OCI-LY1 (cell line): Measurements from ENCODE around the gene STXBP3.

Experiments used
- H2AFZ ChIP-seq: fragments of 200-600 bp; sonication (generic), shearing (Covaris generic); 2 replicates; pipeline ENCODE4 v1.6.0; 2014; ENCODE audit warnings: antibody characterized with exemption, mild to moderate bottlenecking, low read length
- H3F3A ChIP-seq: fragments of 200-600 bp; sonication (generic), shearing (Covaris generic); 2 replicates; pipeline ENCODE4 v1.6.0; 2014; ENCODE audit warnings: mild to moderate bottlenecking, antibody characterized with exemption, low read length, moderate library complexity; ENCODE audit not compliant: insufficient read depth
- H3K27ac ChIP-seq: fragments of 200-600 bp; sonication (generic); 2 replicates; pipeline ENCODE4 v1.5.1; 2014; ENCODE audit warnings: low read length, mixed run types, mild to moderate bottlenecking, low read depth; ENCODE audit not compliant: poor library complexity, severe bottlenecking
- H3K27me3 ChIP-seq: fragments of 200-600 bp; sonication (generic); 2 replicates; pipeline ENCODE4 v1.6.0; 2014; ENCODE audit warnings: antibody characterized with exemption, mild to moderate bottlenecking, low read length, moderate library complexity; ENCODE audit not compliant: insufficient read depth
- H3K36me3 ChIP-seq: fragments of 200-600 bp; sonication (generic); 2 replicates; pipeline ENCODE4 v1.6.1; 2014; ENCODE audit warnings: mild to moderate bottlenecking, antibody characterized with exemption, low read length, moderate library complexity, mixed read lengths; ENCODE audit not compliant: insufficient read depth
- H3K4me1 ChIP-seq: fragments of 200-600 bp; sonication (generic); 2 replicates; pipeline ENCODE4 v1.5.1; 2014; ENCODE audit warnings: mild to moderate bottlenecking, low read length, moderate library complexity; ENCODE audit not compliant: insufficient read depth, severe bottlenecking
- H3K4me2 ChIP-seq: fragments of 200-600 bp; sonication (generic), shearing (Covaris generic); 2 replicates; pipeline ENCODE4 v1.6.1; 2014; ENCODE audit warnings: low read length
- H3K4me3 ChIP-seq: fragments of 200-600 bp; sonication (generic); 2 replicates; pipeline ENCODE4 v1.5.1; 2014; ENCODE audit warnings: low read length, low read depth, mild to moderate bottlenecking, mixed read lengths; ENCODE audit not compliant: poor library complexity, severe bottlenecking
- H3K79me2 ChIP-seq: fragments of 200-600 bp; shearing (Covaris generic); 2 replicates; pipeline ENCODE4 v1.6.1; 2016; ENCODE audit warnings: mixed run types, low read length, mixed read lengths; ENCODE audit not compliant: insufficient read depth
- H3K9ac ChIP-seq: fragments of 200-600 bp; sonication (generic), shearing (Covaris generic); 2 replicates; pipeline ENCODE4 v1.6.1; 2014; ENCODE audit warnings: mild to moderate bottlenecking, low read length, mixed read lengths
- H3K9me2 ChIP-seq: fragments of 200-600 bp; sonication (generic), shearing (Covaris generic); 2 replicates; pipeline ENCODE4 v1.6.1; 2014; ENCODE audit warnings: low read depth, mild to moderate bottlenecking, low read length, mixed read lengths
- H3K9me3 ChIP-seq: fragments of 200-600 bp; shearing (Covaris generic); 2 replicates; pipeline ENCODE4 v1.6.1; 2014; ENCODE audit warnings: low read length, mixed read lengths
- H4K20me1 ChIP-seq: fragments of 200-600 bp; sonication (generic), shearing (Covaris generic); 2 replicates; pipeline ENCODE4 v1.6.0; 2016; ENCODE audit warnings: mild to moderate bottlenecking, low read length; ENCODE audit not compliant: insufficient read depth
- EZH2 ChIP-seq: fragments of 200-600 bp; sonication (generic), shearing (Covaris generic); IDR thresholded peaks from 2 replicates; pipeline ENCODE4 v1.8.0; 2017; ENCODE audit warnings: borderline replicate concordance, mixed run types, mild to moderate bottlenecking, antibody characterized with exemption, low read length, moderate library complexity, mixed read lengths
- TF ChIP-seq, protein P1 (sequence below): fragments of 200-600 bp; sonication (generic), shearing (Covaris generic); IDR thresholded peaks from 2 replicates; pipeline ENCODE4 v1.5.1; 2017; ENCODE audit warnings: mild to moderate bottlenecking, antibody characterized with exemption, low read length, moderate library complexity, mixed read lengths

The STXBP3 gene

GRCh38 chr1:108749081-108749480, 2.6 kb downstream of the STXBP3 start:
- Histone ChIP-seq H2AFZ (no peak overlapping the region), H3F3A (no peaks in the 10 kb centered on the region), H3K27ac (no peak overlapping the region), H3K79me2 (peaks cover 9% of the 10 kb centered on the region; the same call in 1 of the 2 replicates), H3K27me3 (no peaks in the 10 kb centered on the region), H3K4me1 (peaks cover 17% of the 10 kb centered on the region), H3K4me2 (no peak overlapping the region), H3K9me3 (no peaks in the 10 kb centered on the region), H3K9ac (no peak overlapping the region), H3K4me3 (no peak overlapping the region), H3K36me3 (peaks cover 26% of the 10 kb centered on the region), H3K9me2 (no peaks in the 10 kb centered on the region), H4K20me1 (no peaks in the 10 kb centered on the region)
- TF ChIP-seq EZH2: no peak
- TF ChIP-seq, protein P1, sequence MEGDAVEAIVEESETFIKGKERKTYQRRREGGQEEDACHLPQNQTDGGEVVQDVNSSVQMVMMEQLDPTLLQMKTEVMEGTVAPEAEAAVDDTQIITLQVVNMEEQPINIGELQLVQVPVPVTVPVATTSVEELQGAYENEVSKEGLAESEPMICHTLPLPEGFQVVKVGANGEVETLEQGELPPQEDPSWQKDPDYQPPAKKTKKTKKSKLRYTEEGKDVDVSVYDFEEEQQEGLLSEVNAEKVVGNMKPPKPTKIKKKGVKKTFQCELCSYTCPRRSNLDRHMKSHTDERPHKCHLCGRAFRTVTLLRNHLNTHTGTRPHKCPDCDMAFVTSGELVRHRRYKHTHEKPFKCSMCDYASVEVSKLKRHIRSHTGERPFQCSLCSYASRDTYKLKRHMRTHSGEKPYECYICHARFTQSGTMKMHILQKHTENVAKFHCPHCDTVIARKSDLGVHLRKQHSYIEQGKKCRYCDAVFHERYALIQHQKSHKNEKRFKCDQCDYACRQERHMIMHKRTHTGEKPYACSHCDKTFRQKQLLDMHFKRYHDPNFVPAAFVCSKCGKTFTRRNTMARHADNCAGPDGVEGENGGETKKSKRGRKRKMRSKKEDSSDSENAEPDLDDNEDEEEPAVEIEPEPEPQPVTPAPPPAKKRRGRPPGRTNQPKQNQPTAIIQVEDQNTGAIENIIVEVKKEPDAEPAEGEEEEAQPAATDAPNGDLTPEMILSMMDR: no peak

- no peak overlapping the region for H3K4me2 ChIP-seq
- no peaks in the 10 kb centered on the region for H3K9me2 ChIP-seq
- H3K4me1 ChIP-seq: peaks cover 17% of the 10 kb centered on the region
- H3K9me3 ChIP-seq: no peaks in the 10 kb centered on the region
- H3F3A ChIP-seq: no peaks in the 10 kb centered on the region
- TF ChIP-seq EZH2: no peak
- TF ChIP-seq, protein P1: no peak
- H3K27ac ChIP-seq: no peak overlapping the region
- H3K27me3 ChIP-seq: no peaks in the 10 kb centered on the region
- H2AFZ ChIP-seq: no peak overlapping the region
- H3K4me3 ChIP-seq: no peak overlapping the region
- H3K79me2 ChIP-seq: peaks cover 9% of the 10 kb centered on the region; the same call in 1 of the 2 replicates
- H3K36me3 ChIP-seq: peaks cover 31% of the 10 kb centered on the region
- H4K20me1 ChIP-seq: no peaks in the 10 kb centered on the region
- no peak overlapping the region for H3K9ac ChIP-seq
Observed at GRCh38 chr1:108750476-108751181, 4.2 kb downstream of the STXBP3 start.

- Histone ChIP-seq H3K4me1 (peaks cover 6% of the 10 kb centered on the region), H3K4me3 (no peak overlapping the region), H3K9me2 (no peaks in the 10 kb centered on the region), H3K79me2 (peaks cover 4% of the 10 kb centered on the region; the same call in 1 of the 2 replicates), H3K27ac (no peak overlapping the region), H2AFZ (no peak overlapping the region), H3K27me3 (no peaks in the 10 kb centered on the region), H3K4me2 (no peak overlapping the region), H3K9me3 (no peaks in the 10 kb centered on the region), H4K20me1 (no peaks in the 10 kb centered on the region), H3K36me3 (peaks cover 44% of the 10 kb centered on the region), H3F3A (no peaks in the 10 kb centered on the region), H3K9ac (no peak overlapping the region)
- TF ChIP-seq, protein P1: no peak
- TF ChIP-seq EZH2: no peak
Observed at GRCh38 chr1:108753363-108753762, 6.9 kb downstream of the STXBP3 start.
